Measurements from ENCODE around the gene TMEM270. TPM values are rescaled to one million over a fixed set of nuclear protein-coding genes. Genes with fewer than 3 reads are reported as not detected.

The TMEM270 gene
- total and polyA plus RNA-seq, 2 of the 8 experiments (the other 6 are each of a cell fraction or from before 2014, with no cell fraction given): 0.26 TPM; not detected in 1

- Histone ChIP-seq H3K9ac (replicated peaks in 1 of 4; ENCODE audit: extremely low read depth in 1 of 4, low read depth in 3 of 4, low read length in 3 of 4) (peak overlapping the region in 1 of 4 experiments; percentile 30; a peak in 1 of 7 replicates), H2AK5ac (ENCODE audit: low read depth, low read length) (no peak overlapping the region), H3K36me3 (ENCODE audit: control insufficient read depth in 2 of 4, insufficient read depth in 4 of 4, low read length in 3 of 4) (no peaks in the 10 kb centered on the region), H3K79me1 (ENCODE audit: low read depth, low read length) (no peaks in the 10 kb centered on the region), H3K9me3 (ENCODE audit: insufficient read depth in 2 of 2, low read depth in 1 of 2, low read length in 1 of 2) (no peaks in the 10 kb centered on the region), H4K91ac (replicated peaks; ENCODE audit: insufficient read length, low read length) (no peak overlapping the region), H3K23me2 (ENCODE audit: low read depth, low read length) (peaks cover 9% of the 10 kb centered on the region; the same call in 1 of the 2 replicates), H2BK20ac (ENCODE audit: low read length) (no peak overlapping the region), H3K4me1 (replicated peaks in 1 of 4; ENCODE audit: control insufficient read depth in 3 of 4, insufficient read depth in 4 of 4, low read length in 3 of 4) (peaks cover 3 to 21% (median 14%) of the 10 kb centered on the region in 4 experiments), H3K56ac (replicated peaks; ENCODE audit: insufficient read length, low read depth, low read length) (no peak overlapping the region), H2BK12ac (ENCODE audit: low read depth, low read length) (no peak overlapping the region), H3K79me2 (ENCODE audit: control insufficient read depth in 1 of 2, insufficient read depth in 2 of 2, low read length in 2 of 2) (no peaks in the 10 kb centered on the region), H4K20me1 (replicated peaks in 1 of 2; ENCODE audit: control insufficient read depth in 1 of 2, insufficient read depth in 2 of 2, low read length in 2 of 2) (no peaks in the 10 kb centered on the region), H2BK120ac (replicated peaks; ENCODE audit: low read depth, low read length) (no peak overlapping the region), H3K14ac (ENCODE audit: insufficient read length) (no peak overlapping the region), H3K4me3 (ENCODE audit: extremely low read depth in 1 of 4, insufficient read depth in 2 of 4, low read depth in 3 of 4, low read length in 4 of 4) (no peak overlapping the region), H2BK5ac (ENCODE audit: low read depth, low read length) (no peak overlapping the region), H3K18ac (ENCODE audit: extremely low read depth, low read length) (0 out of 2 replicates have a peak overlapping the region, but pooled peaks have one; percentile 32), H4K5ac (ENCODE audit: insufficient read length, low read depth, low read length) (no peak overlapping the region), H4K8ac (ENCODE audit: extremely low read depth, insufficient read depth, low read length) (no peak overlapping the region; the same call in none of the 2 replicates), H3K27me3 (replicated peaks in 1 of 4; ENCODE audit: control insufficient read depth in 3 of 4, extremely low read depth in 1 of 4, insufficient read depth in 3 of 4, low read length in 3 of 4) (no peaks in the 10 kb centered on the region), H2BK15ac (ENCODE audit: low read length) (0 out of 2 replicates have a peak overlapping the region, but pooled peaks have one; percentile 72), H3K4me2 (ENCODE audit: insufficient read depth in 1 of 2, low read depth in 2 of 2, low read length in 2 of 2) (no peak overlapping the region), H3K23ac (ENCODE audit: insufficient read length) (no peak overlapping the region), H3K4ac (replicated peaks; ENCODE audit: insufficient read length, low read depth, low read length) (no peak overlapping the region), H2AFZ (ENCODE audit: low read length) (no peak overlapping the region; the same call in 1 of the 2 replicates), H3K27ac (ENCODE audit: low read depth, low read length) (no peak overlapping the region)
- ChIA-PET POLR2A (ENCODE audit: partially characterized antibody) (no interaction called here), CTCF (ENCODE audit: partially characterized antibody) (interaction anchor here (0.6 to 1.6 kb wide), 6 partner anchors 77 to 194 kb away, joined by 3 to 10 read pairs (median 3); no protein-coding TSS in a partner anchor)
- 81% methylated on average over 20 of the region's 20 CpGs; no CpG with 5 or more reads in 1 of the 2 experiments for WGBS, 2 experiments (ENCODE audit: extremely low coverage in 1 of 2, insufficient coverage in 1 of 2, insufficient read length in 1 of 2, insufficient replicate concordance in 2 of 2, low coverage in 1 of 2, low lambda C conversion rate in 2 of 2, missing lambda C conversion rate in 1 of 2)
- DNase-seq (ENCODE audit: low read depth in 1 of 2, low spot score in 2 of 2) (no peak), FAIRE-seq (no peak)
- TF ChIP-seq BRCA1 (IDR thresholded peaks at IDR 0.05; ENCODE audit: low read depth, low read length): no peak
- TF ChIP-seq POLR2AphosphoS5 (IDR thresholded peaks at IDR 0.05; ENCODE audit: low read depth, low read length): no peak
Measured at GRCh38 chr7:73871163-73872011, 10.4 kb downstream of the TMEM270 start.
